GM21381 (cell line): ENCODE data around the gene PPP1R1B.

Source experiments
- ATAC-seq: cut with Tn5 transposase; IDR thresholded peaks from one replicate; pipeline ENCODE4 v1.9.1; 2021; ENCODE audit warnings: mild to moderate bottlenecking, moderate library complexity; ENCODE audit not compliant: unreplicated experiment

PPP1R1B gene

GRCh38 chr17:39600288-39600996, 26.3 kb upstream of the PPP1R1B start:
- no peak for ATAC-seq

- ATAC-seq: no peak
Observed at GRCh38 chr17:39600997-39601597, 25.7 kb upstream of the PPP1R1B start.

- no peak for ATAC-seq
Observed at GRCh38 chr17:39601758-39602532, 24.8 kb upstream of the PPP1R1B start.

- ATAC-seq: no peak
Observed at GRCh38 chr17:39602533-39603303, 24.0 kb upstream of the PPP1R1B start.

GRCh38 chr17:39603304-39604016, 23.3 kb upstream of the PPP1R1B start:
- no peak for ATAC-seq

GRCh38 chr17:39604911-39605491, 21.8 kb upstream of the PPP1R1B start:
- no peak for ATAC-seq

- ATAC-seq: no peak
Observed at GRCh38 chr17:39605492-39606433, 21.0 kb upstream of the PPP1R1B start.

GRCh38 chr17:39606434-39607056, 20.2 kb upstream of the PPP1R1B start:
- no peak for ATAC-seq

GRCh38 chr17:39607057-39607850, 19.5 kb upstream of the PPP1R1B start:
- no peak for ATAC-seq

- ATAC-seq: no peak
Observed at GRCh38 chr17:39607851-39608130, 19.0 kb upstream of the PPP1R1B start, which contains the start of gene NEUROD2. TSS of gene NEUROD2 (minus strand) at chr17:39607920. CDS start at chr17:39606599, 1,321 bp downstream.

GRCh38 chr17:39608142-39608981, 18.4 kb upstream of the PPP1R1B start:
- no peak for ATAC-seq

GRCh38 chr17:39609416-39610025, 17.2 kb upstream of the PPP1R1B start:
- ATAC-seq: no peak

- no peak for ATAC-seq
Observed at GRCh38 chr17:39611401-39612112, 15.2 kb upstream of the PPP1R1B start.

- no peak for ATAC-seq
Observed at GRCh38 chr17:39612291-39612894, 14.4 kb upstream of the PPP1R1B start.

- ATAC-seq: no peak
Observed at GRCh38 chr17:39612935-39613464, 13.8 kb upstream of the PPP1R1B start.
